ENCODE data around the gene PSMD1.
"Not testable (repeated sequence)": the region's sequence is repeated elsewhere in the genome, so short reads cannot be mapped to it uniquely, and the experiment has no call there.

PSMD1 gene

GRCh38 chr2:231056453-231057416, at the start of gene PSMD1:
TSS of gene PSMD1 (plus strand) at chr2:231056867. CDS start at chr2:231057026, 159 bp downstream.
- DNase-seq: peak; percentile 95

- no peak for DNase-seq
Measured at GRCh38 chr2:231007286-231008098, 49.2 kb upstream of the PSMD1 start.

GRCh38 chr2:231008131-231008530, 48.5 kb upstream of the PSMD1 start:
- no peak for DNase-seq

- no peak for DNase-seq
Measured at GRCh38 chr2:231009236-231009919, 47.3 kb upstream of the PSMD1 start.

- DNase-seq: no peak
Measured at GRCh38 chr2:231010201-231010730, 46.4 kb upstream of the PSMD1 start.

GRCh38 chr2:231011526-231011925, 45.1 kb upstream of the PSMD1 start:
- DNase-seq: no peak

- DNase-seq: no peak
Measured at GRCh38 chr2:231012463-231012862, 44.2 kb upstream of the PSMD1 start.

GRCh38 chr2:231013820-231014219, 42.8 kb upstream of the PSMD1 start:
- DNase-seq: no peak

- no peak for DNase-seq
Measured at GRCh38 chr2:231015478-231015877, 41.2 kb upstream of the PSMD1 start.

GRCh38 chr2:231015926-231016325, 40.7 kb upstream of the PSMD1 start:
- no peak for DNase-seq

- no peak for DNase-seq
Measured at GRCh38 chr2:231016566-231017230, 40.0 kb upstream of the PSMD1 start.

- no peak for DNase-seq
Measured at GRCh38 chr2:231017231-231017598, 39.5 kb upstream of the PSMD1 start.

- no peak for DNase-seq
Measured at GRCh38 chr2:231018184-231018583, 38.5 kb upstream of the PSMD1 start.

- DNase-seq: not testable (repeated sequence)
Measured at GRCh38 chr2:231025059-231025458, 31.6 kb upstream of the PSMD1 start.

- no peak for DNase-seq
Measured at GRCh38 chr2:231028889-231029288, 27.8 kb upstream of the PSMD1 start.

GRCh38 chr2:231029563-231029962, 27.1 kb upstream of the PSMD1 start:
- no peak for DNase-seq

GRCh38 chr2:231030725-231031124, 25.9 kb upstream of the PSMD1 start:
- DNase-seq: no peak

- no peak for DNase-seq
Measured at GRCh38 chr2:231032575-231033140, 24.0 kb upstream of the PSMD1 start.

- no peak for DNase-seq
Measured at GRCh38 chr2:231033147-231034132, 23.2 kb upstream of the PSMD1 start.

- no peak for DNase-seq
Measured at GRCh38 chr2:231034291-231034882, 22.3 kb upstream of the PSMD1 start.

Data from CD4-positive, alpha-beta T cell treated with Interleukin-4 for 4 hours (primary cell).